ENCODE data around the gene SLC9B1.

The SLC9B1 gene, protein sequence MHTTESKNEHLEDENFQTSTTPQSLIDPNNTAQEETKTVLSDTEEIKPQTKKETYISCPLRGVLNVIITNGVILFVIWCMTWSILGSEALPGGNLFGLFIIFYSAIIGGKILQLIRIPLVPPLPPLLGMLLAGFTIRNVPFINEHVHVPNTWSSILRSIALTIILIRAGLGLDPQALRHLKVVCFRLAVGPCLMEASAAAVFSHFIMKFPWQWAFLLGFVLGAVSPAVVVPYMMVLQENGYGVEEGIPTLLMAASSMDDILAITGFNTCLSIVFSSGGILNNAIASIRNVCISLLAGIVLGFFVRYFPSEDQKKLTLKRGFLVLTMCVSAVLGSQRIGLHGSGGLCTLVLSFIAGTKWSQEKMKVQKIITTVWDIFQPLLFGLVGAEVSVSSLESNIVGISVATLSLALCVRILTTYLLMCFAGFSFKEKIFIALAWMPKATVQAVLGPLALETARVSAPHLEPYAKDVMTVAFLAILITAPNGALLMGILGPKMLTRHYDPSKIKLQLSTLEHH

DNA sequence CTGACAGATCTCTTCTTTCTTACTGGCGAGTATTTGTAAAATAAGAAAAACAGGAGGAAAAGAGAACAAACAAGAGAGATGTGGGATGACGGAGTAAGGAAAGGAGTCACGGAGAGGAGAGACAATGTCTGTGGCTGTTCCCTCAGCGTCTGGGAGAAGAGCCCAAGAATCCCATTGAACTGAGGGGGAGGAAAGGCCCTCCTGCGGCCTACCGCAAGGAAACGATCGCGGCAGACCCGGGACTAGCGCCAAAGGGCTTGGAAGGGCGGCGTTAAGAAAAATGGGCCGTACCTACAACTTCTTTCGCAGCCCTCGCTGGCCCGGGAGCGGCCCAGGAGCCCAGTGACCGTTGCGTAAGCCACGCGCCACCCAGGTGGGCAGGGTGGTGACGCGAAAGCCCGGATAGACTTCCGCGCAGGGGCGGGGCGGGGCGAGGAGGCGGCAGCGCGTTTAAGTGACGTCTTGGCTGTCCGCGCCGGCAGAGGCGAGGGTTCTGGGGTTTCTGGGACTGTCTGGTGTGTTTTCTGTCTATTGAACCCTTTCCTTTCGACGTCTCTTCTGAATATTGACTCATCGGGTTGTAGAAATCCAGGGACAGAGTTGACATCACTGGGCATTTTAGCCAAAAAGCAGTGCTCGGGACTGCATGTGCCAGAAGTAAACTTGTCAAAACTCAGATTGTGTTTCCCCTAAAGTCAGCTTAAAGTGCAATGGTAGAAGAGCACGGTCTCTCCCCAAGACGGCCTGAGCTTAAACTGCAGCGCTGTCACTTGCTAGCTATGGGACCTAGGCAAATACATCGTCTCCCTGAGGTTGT lies at the start of gene SLC9B1:
Gene SLC9B1, minus strand, starts transcription at position 398 of the 817 bp plus-strand sequence. CDS start 27,994 bp downstream, outside the sequence.
- peak; percentile 28 for FAIRE-seq

DNA sequence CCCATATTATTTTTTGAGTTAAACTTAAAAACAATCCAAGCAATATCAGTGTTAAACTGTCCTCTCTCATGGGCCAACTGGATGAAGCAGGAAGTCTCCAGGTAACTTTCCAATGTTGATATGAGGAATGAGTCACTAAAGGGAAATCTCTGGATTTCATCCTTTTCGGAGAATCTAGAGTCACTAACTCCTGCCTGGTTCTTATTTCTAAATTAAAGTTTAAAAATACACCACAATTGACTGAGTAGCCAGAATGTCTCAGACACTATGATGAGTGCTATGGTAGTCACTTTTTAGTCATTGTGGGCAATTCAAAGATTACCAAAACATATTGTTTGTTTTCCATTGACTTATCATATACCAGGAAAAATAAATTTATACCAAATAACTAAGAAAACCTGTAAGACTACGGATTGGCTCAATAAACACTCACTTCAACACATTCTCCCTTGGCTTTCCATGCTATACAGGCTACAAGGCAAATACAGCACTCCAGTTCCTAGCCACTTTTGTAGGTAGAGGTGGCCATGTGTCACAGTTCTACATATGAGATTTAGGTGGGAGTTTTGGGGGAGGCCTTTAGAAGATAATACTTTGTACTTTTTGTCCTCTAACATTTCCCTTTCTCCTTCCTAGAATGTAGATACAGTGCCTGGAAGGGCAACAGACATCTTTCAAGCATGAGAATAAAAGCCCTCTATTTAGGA lies 48.5 kb upstream of the SLC9B1 start:
- no peak for FAIRE-seq

DNA sequence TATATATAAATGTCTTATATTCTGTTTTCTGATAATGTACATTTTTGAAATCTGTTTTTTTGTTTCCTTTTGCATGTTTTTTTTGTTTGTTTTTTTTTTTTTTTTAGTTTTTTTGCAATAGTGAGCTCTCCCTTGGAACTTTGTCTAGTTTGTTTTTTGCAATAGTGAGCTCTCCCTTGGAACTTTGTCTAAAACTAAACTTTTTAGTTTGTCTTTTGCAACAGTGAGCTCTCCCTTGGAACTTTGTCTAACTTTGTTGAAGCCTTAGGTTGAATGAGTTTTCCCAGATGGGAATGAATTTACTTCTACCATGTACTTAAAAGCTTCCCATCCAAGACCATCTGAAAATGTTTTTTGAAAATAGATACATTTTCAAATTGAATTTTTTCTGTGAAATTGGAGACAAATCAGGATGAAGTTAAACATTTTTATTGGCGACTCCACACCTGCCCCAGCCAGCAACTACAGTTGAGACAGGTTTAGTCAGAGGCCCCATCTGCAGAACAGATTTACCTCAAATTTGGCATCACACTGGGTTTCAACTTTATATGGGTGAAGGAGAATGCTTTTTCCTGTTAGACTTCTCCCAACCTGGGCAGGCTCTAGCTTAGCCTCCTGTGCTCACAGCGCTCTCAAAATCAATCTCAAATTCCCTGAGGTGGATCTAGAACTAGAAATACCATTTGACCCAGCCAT lies 41.1 kb upstream of the SLC9B1 start:
- FAIRE-seq: no peak

DNA sequence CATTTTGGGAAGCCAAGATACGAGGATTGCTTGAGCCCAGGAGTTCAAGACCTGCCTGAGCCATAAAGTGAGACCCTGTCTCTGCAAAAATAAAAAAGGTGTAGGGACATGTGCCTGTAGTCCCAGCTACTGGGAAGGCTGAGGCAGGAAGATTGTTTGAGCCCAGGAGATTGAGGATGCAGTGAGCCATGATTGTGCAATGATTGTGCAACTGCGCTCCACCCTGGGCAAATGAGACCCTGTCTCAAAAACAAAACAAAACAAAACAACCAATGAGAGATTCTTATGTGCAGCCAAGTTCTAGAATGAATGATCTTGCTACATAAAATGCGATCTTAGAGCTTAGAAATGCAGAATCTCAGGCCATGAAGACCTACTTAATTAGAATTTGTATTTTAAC lies 34.5 kb upstream of the SLC9B1 start:
- FAIRE-seq: no peak

DNA sequence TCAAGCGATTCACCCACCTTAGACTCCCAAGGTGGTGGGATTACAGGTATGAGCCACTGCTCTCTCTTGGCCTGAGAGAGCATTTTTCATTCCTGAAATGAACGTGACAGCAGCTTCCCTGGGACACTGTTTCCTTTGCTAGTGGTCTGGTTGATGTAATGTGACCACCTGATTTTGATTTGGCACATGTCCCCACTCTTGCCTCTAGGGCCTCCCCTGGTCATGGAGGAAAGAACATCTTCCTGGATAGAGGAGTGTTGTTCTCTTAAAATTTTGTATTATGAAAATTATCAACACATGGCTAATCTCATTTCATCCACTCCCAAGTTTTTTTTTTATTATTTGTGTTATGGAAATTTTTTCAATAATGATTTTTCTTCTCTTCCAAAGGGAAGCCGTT lies 33.3 kb upstream of the SLC9B1 start:
- FAIRE-seq: no peak

DNA sequence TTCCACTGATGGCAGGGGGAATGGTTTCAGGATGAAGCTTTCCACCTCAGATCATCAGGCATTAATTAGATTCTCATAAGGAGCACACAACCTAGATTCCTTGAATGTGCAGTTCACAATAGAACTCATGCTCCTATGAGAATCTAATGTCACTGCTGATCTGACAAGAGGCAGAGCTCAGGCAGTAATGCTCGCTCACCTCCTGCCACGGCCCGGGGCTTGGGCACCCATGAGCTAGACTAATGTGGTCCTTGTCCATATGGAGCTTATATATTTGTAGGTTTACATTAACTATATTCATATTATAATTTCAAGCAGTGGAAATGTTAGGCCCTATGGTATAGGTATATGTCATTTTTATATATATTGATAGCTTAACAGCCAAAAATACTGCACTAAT lies 32.6 kb upstream of the SLC9B1 start:
- no peak for FAIRE-seq

DNA sequence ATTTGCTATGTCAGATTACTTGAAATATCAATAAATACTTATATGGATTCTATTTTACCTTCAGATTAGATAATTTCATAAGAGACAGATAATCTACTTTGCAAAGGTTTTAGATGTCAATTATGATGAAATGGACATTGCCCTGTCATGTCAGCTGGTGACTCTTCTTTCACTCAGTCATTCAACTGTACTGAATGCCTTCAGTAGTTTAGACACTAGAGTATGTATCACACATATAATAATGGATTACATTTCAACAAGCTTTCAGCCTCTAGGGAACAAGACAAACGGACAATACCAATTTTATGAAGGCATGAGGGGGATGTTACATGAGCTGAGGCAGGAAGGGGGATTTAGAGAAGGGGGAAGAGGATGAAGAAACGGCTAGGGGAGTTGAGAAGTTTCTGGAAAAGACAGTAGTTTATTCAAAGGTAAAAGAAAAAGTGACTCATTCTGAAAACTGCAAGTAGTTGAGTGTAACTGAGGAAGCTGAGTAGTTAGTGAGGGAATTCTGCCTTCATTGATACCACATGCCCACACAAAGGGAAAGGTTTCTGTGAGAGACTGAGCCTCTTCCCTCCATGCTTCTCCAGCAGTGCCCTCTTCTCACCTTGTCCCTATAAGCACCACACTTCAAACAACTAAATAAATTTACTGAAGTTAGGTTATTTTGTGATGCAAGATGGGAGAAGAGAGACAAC lies 31.4 kb upstream of the SLC9B1 start:
- FAIRE-seq: no peak

DNA sequence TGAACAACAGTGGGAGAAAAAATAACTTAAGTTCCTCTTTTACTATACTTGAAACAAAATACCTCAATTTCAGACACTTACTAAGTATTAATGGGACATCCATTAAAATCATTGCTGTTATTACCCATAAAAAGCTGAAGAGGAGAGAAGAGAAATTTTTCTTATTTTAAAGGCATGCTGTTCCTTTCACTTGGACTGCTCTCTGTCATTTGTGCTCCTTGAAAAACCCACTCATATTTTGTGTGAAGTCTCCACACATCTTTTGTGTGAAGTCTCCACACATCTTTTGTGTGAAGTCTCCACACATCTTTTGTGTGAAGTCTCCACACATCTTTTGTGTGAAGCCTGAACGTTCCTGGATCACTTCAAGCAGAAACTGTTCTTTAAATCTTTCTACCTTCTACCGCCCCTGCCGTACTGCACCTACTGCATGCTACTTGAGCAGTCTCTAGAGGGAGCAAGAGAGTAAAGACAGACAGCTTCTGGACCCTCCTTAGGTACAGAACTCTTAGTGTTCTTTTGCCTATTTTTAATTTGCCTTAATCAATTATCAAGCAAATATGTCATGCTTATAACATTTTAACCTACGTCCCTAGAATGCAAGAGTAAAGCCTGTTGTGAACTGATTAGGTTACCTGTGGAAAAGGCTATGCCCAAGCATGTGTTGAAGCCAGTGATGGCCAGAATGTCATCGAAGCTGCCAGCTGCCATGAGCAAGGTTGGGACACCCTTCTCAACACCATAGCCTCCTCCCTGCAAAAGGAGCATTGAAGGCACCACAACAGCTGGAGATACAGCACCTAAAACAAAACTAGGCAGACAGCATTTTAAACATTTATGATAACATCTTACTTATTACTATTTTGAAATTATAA lies 27.1 kb upstream of the SLC9B1 start:
- FAIRE-seq: peak; percentile 63

DNA sequence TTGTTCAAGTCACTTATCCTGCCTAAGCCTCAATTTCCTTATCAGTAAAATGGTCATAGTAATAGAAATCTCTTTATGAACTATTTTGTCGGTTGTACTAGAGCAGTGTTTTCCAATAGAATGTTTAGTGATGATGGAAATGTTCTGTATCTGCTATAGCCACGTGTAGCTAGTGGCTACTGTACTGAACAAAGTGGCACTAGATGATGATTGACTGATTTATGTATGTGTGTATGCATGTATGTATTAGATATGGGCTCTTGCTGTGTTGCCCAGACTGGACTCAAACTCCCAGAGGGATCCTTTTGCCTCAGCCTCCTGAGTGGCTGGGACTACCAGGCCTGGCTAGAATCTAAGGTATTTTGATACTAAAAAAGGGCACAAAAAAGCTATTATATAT lies 24.7 kb upstream of the SLC9B1 start:
- FAIRE-seq: no peak

DNA sequence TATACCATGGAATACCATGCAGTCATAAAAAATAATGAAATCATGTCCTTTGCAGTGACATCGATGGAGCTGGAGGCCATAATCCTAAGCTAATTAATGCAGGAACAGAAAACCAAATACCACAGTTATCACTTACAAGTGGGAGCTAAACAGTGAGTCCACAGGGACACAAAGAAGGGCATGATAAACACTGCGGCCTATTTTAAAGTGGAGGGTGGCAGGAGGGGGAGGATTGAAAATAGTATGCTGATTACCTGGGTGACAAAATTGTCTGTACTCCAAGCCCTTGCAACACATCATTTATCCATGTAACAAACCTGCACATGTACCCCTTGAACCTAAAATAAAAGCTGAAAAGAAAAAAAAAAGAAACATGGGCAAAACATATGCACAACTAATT lies 16.7 kb upstream of the SLC9B1 start:
- no peak for FAIRE-seq

DNA sequence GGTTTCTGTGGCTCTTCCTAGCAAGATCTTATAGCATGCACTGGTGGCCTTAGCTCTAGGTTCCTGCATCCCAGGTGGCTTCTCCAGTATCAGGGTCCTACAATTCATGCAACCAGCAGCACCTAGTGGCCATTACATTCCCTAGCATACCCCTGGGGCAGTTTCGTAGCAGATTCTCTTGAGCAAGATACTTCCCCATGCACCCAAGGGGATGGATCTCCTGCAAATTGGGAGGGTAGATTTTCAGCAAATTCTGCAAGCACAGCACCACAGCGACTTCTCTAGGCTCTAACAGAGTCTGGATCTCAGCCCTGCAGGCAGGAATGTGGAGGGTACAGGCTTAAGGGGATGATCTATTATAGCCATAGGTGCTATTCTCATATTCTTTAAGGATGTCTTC lies 13.1 kb upstream of the SLC9B1 start:
- no peak for FAIRE-seq

DNA sequence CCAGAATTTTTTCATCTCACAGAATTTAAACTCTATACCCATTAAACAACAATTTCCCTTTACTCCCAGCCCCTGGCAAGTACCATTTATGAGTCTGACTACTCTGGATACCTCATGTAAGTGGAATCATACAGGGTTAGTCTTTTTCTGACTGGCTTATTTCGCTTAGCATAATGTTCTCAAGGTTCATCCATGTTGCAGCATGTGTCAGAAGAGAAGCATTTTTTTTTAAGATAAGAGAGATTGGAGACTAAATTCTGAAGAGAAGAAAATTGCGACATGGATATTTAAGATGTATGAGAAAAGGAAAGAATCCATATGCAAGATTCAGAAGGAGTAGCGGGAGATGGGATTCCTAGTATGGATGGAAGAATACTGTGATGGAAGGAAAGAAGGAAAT lies 11.3 kb upstream of the SLC9B1 start:
- no peak for FAIRE-seq

DNA sequence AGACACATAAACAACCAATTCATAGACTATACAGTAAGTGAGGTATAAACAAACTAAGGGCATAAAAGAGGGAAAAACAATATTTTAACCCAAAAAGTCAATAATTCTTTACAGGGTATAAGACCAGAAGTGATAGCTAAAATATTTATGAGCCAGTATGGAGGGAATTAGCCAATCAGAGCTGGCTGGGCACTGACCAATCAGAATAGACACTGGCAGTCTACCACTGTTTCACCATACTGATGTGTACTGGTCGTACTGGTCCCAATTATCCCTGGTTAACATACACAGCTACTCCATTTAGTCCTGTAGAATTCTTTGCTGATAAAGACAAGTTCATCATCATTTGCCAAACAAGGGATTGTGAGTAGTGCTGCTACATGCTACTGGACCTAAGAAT lies 9.8 kb upstream of the SLC9B1 start:
- no peak for FAIRE-seq

DNA sequence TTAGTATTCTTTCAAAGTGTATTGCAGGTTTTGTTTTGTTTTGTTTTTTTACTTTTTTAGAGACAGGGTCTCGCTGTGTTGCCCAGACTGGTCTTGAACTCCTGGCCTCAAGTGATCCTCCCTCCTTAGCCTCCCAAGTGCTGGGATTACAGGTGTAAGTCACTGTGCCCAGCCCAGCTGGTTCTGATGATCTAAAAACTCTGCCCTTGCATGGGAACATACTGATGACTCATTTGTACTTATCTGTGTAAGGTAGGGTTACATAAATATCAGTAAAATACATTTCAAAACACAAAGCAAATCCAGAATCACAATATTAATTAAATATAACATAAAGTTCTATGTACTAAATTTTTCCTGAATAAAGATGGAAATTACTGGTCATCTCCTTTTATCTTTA lies 7.4 kb upstream of the SLC9B1 start:
- FAIRE-seq: no peak

DNA sequence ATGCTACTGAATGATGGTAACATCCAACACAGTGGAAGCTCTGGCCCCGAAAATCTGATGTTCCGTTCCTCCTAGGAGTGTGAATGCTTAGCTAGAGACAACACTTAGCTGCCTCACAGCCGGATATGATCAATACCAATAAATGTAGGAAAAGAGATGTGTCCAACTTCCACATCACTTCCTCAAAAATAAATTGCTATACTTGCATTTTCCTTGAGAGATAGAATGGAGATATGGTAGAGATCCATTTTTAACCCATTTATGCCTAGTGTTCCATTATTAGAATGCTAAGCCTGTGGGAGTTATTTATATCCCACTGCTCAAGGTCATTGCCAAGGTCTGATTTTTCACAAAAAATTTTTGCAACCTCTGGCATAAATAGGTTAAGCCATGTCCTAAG lies 5.5 kb upstream of the SLC9B1 start:
- FAIRE-seq: no peak

DNA sequence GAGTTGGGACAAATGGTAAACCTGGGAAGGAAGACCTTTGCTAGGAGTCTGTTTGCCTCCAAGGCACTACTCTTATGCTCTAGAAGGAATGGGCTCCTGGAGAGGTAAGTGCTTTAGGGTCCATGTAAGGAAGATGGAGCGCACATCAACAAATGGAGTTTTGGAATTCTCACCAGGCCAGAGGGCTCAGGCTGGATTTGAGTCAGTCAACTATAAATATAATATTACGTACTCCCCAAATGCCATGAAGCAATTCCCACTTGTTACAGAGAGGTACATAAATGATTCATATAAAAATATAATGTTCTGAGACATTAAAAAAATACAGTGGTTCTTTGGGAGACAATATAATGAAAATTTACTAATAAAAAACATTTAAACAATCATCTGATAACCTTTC lies 1.6 kb upstream of the SLC9B1 start:
- no peak for FAIRE-seq

DNA sequence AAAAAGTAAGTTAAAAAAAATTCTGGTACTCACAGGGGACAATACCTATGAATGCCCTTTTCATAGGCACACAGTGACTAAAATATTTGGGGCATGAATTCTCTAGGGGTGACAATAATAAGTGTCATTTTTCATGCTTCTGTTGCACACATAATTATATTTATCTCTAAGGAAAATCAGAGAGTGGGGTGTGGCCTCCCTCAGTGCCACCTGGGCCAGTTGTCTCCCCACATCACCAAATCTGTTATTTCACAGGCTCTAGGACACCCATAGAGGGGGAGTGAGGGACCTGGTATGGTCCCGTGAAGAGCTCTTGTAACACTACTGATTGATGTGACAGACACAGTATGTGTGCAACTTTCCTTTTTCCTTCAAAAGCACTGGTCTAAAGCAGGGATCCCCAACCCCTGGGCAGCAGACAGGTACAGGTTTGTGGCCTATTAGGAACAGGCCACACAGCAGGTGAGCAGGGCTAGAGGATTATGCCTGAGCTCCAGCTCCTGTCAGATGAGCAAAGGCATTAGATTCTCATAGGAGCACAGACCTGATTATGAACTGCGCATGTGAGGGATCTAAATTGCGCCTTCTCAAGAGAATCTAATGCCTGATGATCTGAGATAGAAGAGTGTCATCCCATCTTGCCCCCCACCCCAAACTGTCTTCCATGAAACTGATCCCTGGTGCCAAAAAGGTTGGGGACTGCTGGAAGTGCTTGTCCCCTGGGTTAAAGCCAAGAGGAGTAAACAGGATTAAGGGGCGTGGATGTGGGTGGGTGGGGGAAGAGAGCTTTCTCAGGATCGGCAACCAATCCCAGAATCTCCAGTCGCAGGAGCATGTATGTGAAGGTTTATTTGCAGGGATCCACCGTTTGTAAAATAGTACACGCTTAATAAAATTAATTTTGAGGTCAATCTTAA lies 856 bp downstream of the SLC9B1 start:
- no peak for FAIRE-seq

DNA sequence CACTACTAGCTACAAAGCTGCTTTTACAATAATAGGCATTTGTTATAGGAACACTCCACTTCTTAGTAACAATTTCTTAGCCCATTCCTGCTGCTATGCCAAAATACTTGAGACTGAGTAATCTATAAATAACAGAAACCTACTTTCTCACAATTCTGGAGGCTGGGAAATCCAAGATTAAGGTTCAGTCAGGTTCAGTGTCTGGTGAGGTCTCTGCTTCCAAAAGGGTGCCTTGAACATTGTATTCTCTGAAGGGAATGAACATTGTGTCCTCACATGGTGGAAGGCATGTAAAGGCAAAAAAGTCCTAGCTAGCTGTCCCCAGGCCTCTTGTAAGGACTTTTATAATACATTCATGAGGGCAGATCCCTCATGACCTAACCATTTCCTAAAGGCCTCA lies 7.0 kb downstream of the SLC9B1 start:
- FAIRE-seq: no peak

DNA sequence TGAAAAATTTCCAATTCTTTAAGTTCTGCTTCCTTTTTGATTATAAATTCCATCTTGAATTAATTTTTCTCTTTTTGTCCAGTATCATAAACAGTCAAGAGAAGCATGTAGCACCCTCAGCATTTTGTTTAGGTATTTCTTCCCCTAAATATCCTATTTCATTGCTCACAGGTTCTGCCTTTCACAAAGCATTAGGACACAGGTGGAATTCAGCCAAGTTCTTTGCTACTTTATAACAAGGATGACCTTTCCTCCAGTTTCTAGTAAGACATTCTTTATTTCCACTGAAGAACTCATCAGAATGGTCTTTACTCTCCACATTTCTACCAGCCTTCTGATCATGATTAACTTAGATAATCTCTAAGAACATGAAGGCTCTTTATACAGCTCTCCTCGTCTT lies 7.4 kb downstream of the SLC9B1 start:
- no peak for FAIRE-seq

All from TTC549 (cell line).